Right lobe of liver (tissue), 4 donors: ENCODE results near the gene SERTAD4.

ENCODE experiments used
- CTCF ChIP-seq, 4 donors: fragments of 200-600 bp in 3 of 4; fragments of 450-650 bp in 1 of 4; IDR thresholded peaks; one replicate each; pipeline versions ENCODE4 v1.5.1 to v1.8.0; 2016 to 2022; ENCODE audit warnings: antibody characterized with exemption in 4 of 4, mild to moderate bottlenecking in 2 of 4
- POLR2A ChIP-seq: fragments of 450-650 bp; IDR thresholded peaks from one replicate; pipeline ENCODE4 v1.6.1; 2017; ENCODE audit warnings: antibody characterized with exemption, mild to moderate bottlenecking
- donor health status: DM: no; HTN: no; CAD: no.
- donor health status: DM: no; HTN: no; CAD: no.
- donor health status: DM: no; HTN: yes; CAD: no.

DNA sequence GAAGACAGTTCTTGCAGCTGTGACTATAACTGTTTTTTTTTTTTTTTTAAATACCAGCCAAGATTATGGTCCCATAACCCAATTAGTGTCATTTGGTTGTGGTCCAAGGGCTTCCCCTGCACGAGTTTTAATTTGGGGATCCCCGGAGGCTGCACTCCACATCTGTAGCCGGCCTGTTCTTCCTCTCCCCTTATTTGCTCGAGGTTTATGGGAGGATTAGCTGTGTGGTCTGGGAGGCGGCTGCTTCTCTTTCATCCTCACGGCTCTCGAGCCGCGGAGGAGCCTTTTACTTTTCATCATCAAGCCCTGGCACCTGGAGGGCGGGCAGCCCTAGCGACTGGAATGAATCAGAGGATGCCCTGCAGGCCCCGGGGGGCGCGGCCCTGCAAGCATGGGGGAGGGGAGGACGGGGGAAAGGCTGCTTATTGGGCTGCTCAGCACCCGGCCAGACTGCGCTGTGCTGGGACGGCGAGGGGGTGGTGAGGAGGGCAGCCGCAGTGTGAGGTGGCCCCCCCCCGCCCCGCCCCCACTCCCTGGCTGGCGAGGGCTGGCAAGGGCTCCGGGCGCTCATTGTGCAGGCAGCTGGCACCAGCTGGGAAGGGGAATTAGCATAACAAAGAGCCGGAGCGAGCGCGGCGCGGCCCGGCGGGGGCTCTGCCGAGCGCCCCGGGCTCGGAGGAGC lies 18.5 kb downstream of the SERTAD4 start:
- no peak for TF ChIP-seq POLR2A
- no peak for TF ChIP-seq CTCF (IDR thresholded peaks at IDR 0.05)
